Dermis microvascular lymphatic vessel endothelial cell (primary cell): ENCODE data around the gene UBE3D. TPM values are rescaled to one million over a fixed set of nuclear protein-coding genes. Genes with fewer than 3 reads are reported as not detected.

Experiments used
- DNase-seq, 2 donors: peaks; one replicate each; pipeline versions ENCODE4 v3.0.0 to v3.0.0-alpha.2; 2010; ENCODE audit warnings: low read depth in 2 of 2
- total RNA-seq: library from RNA; depleted of rRNA; stranded (reverse); fragments of >200 nt; gene quantifications from 2 replicates; pipeline ENCODE4 v1.2.1, GENCODE V29; 2014

UBE3D gene
- total RNA-seq, result 2.4 and 2.6 TPM in 2 replicates

DNA sequence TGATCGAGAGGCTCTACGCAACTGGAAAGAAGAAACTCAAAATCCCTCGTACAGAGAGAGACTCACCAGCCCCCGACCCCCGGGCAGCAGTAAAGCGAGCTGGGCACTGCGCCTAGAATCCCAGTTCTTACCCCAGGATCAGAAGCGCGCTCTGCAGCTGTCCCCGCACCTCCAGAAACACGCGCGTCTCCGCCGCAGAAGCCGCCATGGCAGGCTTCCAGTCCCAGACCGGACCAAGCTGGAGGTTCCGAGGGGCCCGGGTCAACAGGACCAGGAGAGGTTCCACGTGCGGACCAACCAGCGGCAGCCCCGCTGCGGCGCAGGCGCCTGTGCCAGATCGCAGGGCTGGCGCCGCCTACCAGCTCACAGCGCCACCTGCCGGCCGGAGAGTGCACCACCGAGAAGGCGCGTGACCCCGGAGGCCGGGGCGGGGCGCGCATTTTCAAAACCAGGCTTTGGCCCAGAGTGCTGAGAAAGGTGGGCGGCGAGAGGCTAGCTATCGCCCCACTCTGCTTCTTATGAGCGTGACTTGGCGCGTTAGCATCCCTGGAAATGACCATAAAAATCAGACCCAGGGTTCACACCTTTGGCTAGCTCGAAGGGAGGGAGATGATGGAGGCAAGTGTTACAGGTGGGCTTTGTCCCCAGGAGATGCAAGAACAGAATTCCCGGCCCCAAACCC is at the start of gene UBE3D:
Gene UBE3D, minus strand, starts transcription at position 331 of the 682 bp plus-strand sequence. Its CDS starts 123 bp downstream, at position 208.
- peak; percentile 54 to 90 for DNase-seq

DNA sequence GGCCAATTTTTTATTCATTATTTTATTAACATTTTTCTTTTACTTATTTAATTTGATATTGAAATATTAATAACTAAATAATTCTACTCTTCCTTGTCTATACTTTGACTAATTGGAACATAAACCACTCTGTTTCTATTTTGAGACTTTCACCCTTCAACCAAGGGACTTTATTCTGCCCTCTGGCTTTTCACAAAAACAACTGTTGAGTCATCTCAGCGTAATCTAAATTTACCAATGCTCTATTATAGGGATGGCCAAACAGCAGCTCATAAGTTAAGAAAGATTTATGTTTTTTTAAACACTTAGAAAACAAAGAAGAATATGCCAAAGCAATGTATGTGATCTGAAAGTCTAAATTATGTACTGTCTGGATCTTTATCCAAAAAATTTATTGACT is 48.5 kb upstream of the UBE3D start:
- DNase-seq, result peak in 1 of 2 donors; percentile 10

DNA sequence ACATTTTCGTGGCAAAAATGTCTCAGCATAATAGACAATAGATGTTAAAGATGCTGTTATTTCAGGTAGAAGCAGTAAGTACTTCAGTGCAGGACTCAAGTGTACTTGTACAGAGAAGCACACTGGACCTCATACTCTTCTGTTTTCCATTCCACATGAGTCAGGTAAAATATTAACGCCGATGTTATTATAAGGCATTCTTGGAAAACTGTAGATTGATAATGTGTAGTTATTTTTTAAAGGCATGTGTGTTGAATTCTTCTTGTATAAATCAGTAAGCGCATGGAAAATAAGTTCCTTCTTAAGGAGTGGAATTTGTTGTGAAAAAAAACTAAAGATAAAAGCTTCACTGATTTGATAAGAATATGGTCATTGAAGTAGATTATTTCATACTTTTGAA is 47.6 kb upstream of the UBE3D start:
- DNase-seq, result no peak

- no peak for DNase-seq
These were observed 42.7 kb upstream of the UBE3D start for GRCh38 chr6:83108378-83108777.

- DNase-seq, result no peak
These were observed 32.9 kb upstream of the UBE3D start for GRCh38 chr6:83098589-83098988.

GRCh38 chr6:83097675-83098074 is 32.0 kb upstream of the UBE3D start:
- no peak for DNase-seq

DNA sequence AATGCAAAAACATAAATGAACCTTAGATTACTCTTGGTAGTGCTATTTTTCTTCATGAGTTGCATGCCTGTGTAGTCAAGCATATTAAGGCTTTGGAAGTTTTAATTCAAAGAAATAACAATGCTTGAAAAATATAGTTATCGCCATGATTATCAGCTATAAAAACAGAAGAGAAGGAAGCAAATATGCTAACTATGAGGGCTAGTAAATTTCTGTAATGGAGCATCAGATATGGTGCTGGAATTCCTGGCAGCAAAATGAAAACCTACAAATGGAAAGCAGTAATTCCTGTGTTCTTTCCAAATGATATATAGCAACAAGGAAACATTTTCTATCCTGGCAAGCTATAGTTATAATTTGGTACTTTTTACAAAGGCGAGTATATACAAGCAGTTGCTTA is 31.6 kb upstream of the UBE3D start:
- no peak for DNase-seq

- no peak for DNase-seq
These were observed 31.1 kb upstream of the UBE3D start for GRCh38 chr6:83096791-83097190.

DNA sequence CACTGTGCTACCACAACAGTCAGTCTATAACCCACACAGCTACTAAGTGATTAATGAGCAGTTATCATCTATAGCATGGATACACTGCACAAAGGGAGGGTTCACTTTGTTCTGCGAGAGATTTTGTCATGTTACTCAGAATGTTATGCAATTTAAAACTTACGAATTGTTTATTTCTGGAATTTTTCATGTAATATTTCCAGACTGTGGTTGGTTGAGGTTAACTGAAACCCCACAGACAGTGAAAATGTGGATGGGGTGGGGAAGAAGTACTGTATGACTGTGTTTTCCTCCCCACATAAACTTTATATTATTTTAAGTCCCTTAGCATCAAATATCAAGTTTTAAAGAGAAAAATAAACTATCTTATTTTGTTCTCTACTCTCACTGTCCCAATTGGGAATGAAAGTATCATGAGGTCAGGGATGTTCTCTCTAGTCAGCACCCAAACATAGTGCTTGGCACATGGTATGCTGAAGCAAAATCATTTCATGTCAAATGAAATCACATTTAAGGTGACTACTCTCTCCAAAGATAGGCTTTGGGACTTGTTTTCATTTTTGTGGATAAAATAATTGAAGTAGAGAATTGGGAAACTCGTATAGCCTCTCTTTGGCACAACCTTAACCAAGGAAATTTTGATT is 27.2 kb upstream of the UBE3D start:
- no peak for DNase-seq

DNA sequence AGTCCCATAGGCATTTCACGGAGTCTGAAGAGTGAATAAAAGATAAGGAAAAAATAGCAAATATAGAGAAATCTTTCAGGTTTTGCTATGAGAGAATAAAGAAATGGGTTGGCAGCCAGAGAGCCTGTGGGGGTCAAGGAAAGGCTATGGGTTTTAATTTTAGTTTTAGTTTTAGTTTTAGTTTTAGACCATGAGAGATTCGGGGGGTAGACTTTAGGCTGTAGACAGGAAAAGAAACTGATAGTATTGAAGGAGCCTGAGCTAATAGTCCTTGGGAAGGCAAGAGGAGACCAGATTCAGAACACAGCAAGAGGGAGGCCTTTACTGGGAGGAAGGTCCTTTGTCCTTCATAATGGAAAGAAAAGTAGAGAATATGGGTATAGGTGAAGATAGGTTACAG is 21.1 kb upstream of the UBE3D start:
- no peak for DNase-seq

DNA sequence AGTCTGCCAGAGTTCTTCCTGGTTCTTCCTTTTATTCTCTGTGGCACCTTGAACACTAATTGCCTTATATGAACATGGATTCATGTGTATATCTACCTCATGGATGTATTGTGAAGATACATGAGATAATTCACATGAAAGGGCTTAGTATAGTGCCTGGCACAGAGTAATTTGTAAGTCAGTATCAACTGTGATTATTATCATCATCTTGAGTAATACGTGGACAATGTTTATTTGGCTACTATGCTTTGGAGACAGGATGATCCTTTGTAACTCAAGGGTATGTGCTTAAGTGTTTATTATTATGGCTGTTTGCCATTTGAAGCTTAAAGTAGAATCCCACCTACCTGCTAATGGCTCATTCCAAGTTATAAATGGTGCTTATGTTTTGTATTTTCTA is 17.8 kb upstream of the UBE3D start:
- no peak for DNase-seq

DNA sequence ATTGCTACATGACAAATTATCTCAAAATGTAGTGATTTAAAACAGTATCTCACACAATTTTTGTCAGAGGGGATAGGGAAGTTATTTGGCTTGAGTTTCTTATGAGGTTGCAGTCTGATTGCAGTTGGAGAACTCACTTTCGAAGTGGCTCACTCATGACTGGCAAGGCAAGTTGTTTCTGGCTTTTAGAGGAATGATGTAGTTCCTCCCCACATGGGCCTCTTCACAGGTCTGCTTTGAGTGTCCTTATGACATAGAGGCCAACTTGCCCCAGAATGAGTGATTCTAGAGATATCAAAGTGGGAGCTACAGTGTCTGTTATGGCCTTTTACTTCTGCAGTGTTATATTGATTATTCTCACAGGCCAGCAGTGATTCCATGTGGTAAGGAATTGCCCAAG is 8.0 kb upstream of the UBE3D start:
- no peak for DNase-seq

GRCh38 chr6:83072726-83073125 is 7.1 kb upstream of the UBE3D start:
- DNase-seq, result no peak

DNA sequence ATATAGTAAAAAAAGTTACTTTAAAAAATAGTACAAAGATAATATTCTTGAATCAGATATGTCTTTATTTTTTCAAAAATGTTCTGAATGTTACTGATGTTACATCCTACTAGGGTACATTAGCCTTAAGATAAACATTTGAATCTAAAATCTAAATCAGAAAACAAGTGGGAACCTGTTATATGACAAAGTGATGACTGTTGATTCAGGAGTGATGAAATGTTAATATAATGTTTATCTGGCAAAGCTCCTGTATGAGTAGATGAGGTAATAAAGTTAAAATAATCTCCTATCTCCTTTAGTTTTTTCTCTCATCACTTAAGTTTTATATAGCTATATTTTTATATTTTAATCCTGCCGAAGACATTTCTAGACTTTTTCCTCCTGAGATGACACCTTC is 6.1 kb upstream of the UBE3D start:
- DNase-seq, result no peak

- peak in 1 of 2 donors; percentile 40 for DNase-seq
These were observed 5.4 kb upstream of the UBE3D start for GRCh38 chr6:83071023-83071422.

- DNase-seq, result no peak
These were observed 4.0 kb upstream of the UBE3D start for GRCh38 chr6:83069633-83070032.

DNA sequence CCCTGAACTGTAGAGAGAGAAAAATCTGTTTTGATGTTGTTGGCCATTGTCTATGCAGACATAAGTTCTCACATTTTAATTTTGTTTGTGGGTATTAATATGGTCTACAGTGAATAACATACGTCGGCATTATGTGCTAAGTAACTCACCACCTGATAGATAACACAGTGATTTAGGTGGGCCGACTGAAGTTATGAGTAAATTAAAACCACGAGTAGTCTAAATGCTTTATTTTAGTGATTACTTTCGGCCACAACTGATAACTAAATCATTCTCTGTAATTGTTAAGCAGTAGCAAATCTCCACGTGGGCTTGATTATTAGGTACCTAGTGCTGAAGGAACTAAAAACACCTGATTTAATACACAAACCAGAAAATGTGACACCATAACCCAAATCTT is 3.0 kb upstream of the UBE3D start:
- no peak for DNase-seq

DNA sequence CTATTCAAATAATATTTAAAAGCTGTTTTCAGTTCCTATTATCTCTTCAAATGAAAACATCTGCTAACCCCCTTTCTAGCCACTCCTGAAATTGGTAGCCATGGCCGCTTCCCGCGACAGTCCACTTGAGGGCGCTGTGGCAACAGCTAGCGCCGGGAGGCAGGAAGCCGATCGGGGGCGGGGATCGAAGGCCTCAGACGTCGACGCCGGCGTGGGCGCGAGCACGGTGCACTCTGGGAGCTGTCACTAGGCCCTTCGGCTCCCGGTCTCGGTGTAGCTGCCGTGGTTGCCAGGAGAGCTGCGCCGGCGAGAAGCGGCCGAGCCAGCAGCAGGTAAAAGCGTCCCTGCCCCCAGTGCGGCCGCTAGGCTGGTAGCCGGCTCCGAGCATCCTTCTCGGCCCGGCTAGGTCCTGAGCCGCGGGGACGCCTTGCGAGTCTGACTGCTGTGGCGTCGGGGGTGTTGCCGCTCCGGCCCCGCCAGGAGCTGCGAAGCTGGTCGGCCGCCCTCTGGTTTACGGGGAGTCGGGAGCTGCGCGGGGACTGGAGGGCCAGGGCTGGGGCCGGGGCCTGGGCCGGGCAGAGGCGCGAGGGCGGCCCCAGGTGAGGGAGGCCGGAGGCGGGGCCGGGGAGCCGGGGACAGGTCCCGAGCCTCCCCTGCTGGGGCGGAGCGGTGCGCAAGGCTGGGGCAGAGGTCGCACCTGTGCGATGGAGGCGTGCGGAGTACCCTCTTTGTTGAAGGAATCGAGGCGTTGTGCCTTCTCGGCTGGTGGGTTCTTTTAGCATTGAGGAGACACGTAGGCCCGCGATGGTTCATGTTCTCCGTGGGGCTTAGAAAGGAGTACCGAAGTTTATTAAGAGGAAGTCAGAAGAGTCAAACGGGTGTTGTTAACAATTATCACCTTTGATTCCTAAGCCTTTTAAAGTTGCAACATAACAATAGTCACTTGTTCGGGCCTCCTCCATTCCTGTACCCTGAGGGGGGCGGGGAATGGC is 2.1 kb upstream of the UBE3D start, which contains the start of gene DOP1A:
Gene DOP1A, plus strand, starts transcription at position 224 of the 992 bp plus-strand sequence. CDS start 29,307 bp downstream, outside the sequence.
- DNase-seq, result peak; percentile 84 to 95

DNA sequence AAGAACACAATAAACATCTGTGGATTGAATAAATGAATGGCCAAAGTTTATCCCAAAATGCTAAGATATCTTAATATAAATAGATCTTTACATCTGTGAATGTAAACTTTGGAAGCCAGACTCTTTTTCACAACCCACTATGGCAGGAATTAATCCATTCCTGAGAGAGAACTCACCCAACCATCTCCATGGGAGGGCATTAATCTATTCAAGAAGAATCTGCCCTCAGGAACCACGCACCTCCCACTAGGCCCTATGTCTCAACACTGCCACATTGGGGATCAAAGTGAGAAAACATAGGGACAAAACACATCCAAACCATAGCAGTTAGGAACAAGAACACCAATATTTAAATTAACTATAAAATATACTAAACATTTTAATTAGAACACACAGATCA is 3.4 kb downstream of the UBE3D start:
- DNase-seq, result no peak

GRCh38 chr6:83061190-83061589 is 4.5 kb downstream of the UBE3D start:
- no peak for DNase-seq

DNA sequence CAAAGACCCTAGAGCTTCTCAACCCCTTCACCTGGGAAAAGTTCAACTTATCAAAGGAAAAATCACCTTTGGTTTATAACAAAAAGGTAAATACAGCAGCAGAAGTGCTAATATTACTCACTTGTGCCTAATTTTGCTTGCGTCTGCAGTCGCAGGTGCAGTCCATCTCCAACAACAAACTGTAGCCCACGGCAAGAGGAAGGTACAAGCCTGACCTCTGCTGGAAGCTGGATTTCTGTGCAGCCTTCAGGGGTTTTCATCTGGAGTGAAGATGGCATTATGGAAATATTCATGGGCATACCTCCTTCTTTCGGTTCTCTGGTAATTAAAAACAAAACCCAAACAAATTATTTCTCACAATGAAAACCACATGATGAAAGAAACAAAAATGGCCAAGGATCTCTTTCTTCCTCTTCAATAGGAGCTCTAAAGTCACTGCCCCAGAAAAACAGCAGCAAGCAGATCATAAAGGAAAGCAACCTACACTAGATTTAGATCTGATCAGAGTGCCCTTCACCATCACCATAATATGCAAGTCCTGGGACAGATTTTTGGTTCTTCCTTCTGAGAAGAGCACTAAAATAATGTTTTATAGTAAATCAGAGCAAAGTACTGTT is 7.8 kb downstream of the UBE3D start:
- DNase-seq, result peak; percentile 44 to 56
